Body of pancreas (tissue), 4 donors: ENCODE data around the gene MAP3K9.

Source experiments
- POLR2A ChIP-seq, 3 donors: fragments of 450-650 bp; IDR thresholded peaks; one replicate each; pipeline ENCODE4 v1.6.1; 2016; ENCODE audit warnings: antibody characterized with exemption in 3 of 3, mild to moderate bottlenecking in 2 of 3
- TF ChIP-seq, protein P1 (sequence below), 7 experiments: fragments of 450-650 bp in 4 of 7; fragments of 200-600 bp in 3 of 7; sonication (generic) in 3 of 7; IDR thresholded peaks; one replicate each; pipeline ENCODE4 v1.5.1; 2016 to 2019; ENCODE audit warnings: antibody characterized with exemption in 7 of 7

DNA sequence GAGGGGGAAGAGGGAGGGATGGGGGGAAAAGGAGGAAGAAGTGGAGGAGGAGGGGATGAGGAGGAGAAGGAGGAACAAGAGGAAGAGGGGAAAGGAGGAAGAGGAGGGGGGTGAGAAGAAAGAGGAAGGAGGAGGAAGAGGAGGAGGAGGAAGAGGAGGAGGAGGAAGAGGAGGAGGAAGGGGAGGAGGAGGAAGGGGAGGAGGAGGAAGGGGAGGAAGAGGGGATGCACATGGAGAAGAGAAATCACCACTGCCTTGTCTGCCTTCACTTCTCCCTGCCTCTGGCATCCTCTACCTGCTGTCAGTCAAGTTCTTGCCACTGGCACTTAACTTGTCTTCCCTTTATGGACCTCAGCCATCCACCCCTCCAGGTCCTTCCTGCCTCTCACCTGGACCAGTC is 107.7 kb downstream of the MAP3K9 start:
- TF ChIP-seq, protein P1, sequence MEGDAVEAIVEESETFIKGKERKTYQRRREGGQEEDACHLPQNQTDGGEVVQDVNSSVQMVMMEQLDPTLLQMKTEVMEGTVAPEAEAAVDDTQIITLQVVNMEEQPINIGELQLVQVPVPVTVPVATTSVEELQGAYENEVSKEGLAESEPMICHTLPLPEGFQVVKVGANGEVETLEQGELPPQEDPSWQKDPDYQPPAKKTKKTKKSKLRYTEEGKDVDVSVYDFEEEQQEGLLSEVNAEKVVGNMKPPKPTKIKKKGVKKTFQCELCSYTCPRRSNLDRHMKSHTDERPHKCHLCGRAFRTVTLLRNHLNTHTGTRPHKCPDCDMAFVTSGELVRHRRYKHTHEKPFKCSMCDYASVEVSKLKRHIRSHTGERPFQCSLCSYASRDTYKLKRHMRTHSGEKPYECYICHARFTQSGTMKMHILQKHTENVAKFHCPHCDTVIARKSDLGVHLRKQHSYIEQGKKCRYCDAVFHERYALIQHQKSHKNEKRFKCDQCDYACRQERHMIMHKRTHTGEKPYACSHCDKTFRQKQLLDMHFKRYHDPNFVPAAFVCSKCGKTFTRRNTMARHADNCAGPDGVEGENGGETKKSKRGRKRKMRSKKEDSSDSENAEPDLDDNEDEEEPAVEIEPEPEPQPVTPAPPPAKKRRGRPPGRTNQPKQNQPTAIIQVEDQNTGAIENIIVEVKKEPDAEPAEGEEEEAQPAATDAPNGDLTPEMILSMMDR (IDR thresholded peaks at IDR 0.05), result no peak
- TF ChIP-seq POLR2A (IDR thresholded peaks at IDR 0.05), result no peak
